ENCODE measurements around the gene POMT2.

Gene POMT2

DNA sequence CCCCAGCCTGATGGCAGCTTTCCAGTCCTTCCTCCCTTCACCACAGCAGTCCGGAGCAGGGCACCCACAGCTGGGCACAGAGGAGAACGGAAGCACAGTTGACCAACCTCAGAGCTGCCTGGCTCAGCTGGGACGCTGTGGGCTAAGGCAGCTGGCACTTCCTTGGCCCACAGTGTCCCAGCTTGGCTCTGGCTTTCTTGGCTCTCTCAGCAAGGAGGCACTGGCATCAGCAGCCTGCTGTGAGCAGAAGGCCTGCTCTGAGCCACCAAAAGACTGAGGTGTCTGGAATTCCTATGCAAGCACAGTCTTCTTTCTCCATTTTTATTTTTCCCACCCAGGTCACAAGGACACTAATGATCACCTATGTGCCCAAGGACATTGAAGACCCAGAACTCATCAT, 82.3 kb downstream of the POMT2 start:
- no peak for DNase-seq (ENCODE audit: low read depth)

DNA sequence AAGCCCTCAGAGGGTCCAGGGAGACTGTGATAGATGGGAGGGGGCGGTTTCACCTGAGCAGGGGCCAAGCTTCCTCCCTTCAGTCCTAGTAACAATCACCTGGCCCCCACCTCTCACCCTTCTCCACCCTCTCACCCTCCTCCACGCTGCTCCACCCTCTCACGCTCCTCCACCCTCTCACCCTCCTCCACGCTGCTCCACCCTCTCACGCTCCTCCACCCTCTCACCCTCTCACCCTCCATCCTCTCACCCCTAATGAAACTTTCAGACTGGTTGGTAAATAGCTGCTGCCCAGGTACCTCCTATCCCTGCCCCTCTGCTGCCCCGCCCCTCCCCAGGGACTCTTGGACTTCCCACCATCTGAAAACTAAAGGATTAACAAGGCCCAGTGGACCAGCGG, 83.9 kb downstream of the POMT2 start:
- no peak for DNase-seq (ENCODE audit: low read depth)

DNA sequence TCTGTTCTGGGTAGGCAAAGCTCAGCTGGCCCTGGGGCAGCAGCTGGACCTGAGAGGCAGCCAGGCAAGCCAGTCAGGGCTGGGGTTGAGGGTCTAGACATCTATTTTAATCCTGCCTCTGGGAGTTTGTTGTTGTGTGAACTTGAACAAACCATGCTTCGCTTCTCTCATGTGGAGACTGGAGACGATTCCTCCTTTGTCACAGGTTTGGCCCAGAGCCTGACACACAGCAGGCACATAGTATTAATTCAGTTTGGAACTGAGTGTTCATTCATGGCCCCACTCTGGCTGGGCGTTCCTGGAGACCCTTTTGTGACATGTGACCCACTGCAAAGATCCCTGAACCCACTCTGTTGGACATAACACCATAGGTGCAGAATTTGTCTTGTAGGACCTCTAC, 89.0 kb downstream of the POMT2 start:
- no peak for DNase-seq (ENCODE audit: low read depth)

DNA sequence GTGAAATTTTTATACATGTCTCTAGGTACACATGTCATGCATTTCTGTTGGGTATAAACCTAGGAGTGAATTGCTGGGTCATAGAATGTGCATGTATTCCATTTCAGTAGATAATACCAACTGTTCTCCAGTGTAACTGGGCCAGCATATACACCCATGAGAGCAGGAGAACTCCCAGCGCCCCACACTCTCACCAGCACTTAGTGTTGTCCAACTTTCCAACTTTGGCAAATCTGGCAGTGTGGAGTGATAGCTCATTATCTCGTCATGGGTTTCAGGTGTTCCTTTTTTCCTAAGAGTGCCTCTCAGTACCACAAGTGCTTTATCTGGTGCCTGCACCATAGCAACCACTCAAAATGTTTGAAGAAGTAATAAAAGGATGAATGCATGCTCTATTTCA, 89.8 kb downstream of the POMT2 start:
- no peak for DNase-seq (ENCODE audit: low read depth)

DNA sequence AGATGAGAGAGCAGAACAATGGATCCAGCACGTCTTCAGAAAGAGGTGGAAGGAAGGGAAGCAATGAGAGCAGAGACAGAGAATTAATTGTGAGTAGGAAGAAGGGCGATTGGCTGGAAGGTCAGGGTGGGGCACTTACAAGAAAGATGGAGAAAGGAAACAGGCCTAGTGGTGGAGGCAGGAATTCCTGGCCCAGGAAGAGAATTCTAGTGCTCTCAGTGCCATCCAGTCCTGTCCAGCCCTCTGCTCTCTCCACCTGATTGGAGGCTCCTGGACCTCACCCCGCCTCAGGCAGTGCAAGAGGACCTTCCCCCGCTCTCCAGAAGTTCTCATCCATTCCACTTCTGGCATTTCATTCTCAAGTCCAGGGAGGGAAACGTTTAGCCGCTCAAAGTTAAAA, 92.6 kb downstream of the POMT2 start:
- DNase-seq (ENCODE audit: low read depth): no peak

DNA sequence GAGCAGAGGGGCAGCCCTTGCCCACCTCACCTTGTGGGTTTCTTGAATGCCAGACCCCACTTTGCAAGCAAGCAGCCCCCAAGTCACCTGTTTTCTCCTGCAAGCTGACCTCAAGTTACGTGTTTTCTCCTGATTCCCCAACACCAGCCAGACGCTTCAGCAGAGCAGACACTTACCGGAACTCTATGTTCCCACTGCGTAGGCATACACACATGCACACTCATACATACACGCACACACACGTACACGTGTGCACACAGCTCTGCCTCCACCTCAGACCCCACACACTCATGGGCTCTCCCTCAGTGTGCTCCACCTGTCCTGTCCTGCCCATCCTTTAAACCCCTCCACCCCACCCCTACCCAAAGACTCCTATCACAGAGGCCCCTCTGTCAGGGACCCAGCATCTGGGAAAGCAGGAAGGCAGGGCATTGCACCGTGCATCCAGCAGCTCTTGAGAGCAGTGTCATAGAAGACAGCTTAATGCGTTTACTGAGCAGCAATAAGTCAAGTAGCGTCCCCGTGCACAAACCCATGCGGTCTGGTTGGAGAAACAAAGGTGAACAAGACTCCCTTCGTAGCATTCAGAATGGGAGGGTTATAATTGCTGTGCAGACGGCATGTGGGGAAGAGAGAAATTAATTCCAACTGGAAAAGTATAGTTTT, 94.7 kb downstream of the POMT2 start:
- no peak for DNase-seq (ENCODE audit: low read depth)

DNA sequence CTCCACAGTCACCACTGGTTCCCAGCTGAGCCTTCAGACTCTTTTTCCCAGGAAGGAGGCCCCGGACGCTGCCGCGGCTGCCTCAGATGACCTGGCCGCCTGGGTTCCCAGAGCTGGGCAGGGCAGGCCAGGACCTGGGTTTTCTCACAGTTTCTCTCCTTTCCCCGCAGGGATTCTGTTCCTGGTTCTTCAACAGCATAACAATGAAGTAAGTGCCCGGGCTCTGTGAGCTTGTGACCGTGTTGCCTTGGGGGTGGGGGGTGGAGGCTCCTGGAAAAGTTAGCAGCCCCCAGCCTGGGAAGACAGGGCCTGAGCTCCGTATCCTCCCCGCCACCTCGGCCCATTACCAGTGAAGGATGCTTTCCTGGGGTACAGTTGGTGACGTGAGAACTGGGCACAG, 95.4 kb downstream of the POMT2 start:
- DNase-seq (ENCODE audit: low read depth): no peak
